Measurements from ENCODE around the gene CST6.

DNA sequence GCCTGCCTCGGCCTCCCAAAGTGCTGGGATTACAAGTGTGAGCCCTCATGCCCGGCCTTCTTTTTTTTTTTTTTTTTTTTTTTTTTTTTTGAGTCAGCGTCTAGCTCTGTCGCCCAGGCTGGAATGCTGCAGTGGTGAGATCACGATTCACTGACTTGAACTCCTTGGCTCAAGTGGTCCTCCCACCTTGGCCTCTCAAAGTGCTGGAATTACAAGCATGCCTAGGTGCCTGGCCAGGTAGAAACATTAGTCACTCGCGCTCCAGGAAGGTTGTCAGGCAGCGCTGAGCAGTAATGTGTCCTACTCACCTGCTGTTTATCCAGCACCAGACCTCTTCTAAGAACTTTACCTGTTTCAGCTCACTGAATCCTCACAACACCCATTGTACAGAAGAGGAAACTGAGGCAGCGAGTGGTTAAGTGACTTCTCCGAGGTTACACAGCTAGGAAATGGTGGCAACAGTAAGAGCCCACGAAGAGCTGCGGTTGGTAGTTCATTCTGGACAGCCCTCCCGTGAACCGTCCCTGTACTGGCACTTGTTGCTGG, 496 bp upstream of the CST6 start:
- TF ChIP-seq, protein P1, sequence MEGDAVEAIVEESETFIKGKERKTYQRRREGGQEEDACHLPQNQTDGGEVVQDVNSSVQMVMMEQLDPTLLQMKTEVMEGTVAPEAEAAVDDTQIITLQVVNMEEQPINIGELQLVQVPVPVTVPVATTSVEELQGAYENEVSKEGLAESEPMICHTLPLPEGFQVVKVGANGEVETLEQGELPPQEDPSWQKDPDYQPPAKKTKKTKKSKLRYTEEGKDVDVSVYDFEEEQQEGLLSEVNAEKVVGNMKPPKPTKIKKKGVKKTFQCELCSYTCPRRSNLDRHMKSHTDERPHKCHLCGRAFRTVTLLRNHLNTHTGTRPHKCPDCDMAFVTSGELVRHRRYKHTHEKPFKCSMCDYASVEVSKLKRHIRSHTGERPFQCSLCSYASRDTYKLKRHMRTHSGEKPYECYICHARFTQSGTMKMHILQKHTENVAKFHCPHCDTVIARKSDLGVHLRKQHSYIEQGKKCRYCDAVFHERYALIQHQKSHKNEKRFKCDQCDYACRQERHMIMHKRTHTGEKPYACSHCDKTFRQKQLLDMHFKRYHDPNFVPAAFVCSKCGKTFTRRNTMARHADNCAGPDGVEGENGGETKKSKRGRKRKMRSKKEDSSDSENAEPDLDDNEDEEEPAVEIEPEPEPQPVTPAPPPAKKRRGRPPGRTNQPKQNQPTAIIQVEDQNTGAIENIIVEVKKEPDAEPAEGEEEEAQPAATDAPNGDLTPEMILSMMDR (IDR thresholded peaks at IDR 0.05) = no peak
- TF ChIP-seq POLR2AphosphoS5 (IDR thresholded peaks at IDR 0.05) = no peak

All from prostate gland (tissue), 2 donors.